ENCODE results near the gene DBP. TPM values are rescaled to one million over a fixed set of nuclear protein-coding genes. Genes with fewer than 3 reads are reported as not detected.
A peak's percentile ranks its signal among the peaks of the same experiment; 100 is the strongest.

The DBP gene
- total and polyA plus RNA-seq, 10 of the 15 experiments (the other 5 are each of a cell fraction or from before 2014, with no cell fraction given) = 2.0 to 10.6 (median 6.9) TPM

DNA sequence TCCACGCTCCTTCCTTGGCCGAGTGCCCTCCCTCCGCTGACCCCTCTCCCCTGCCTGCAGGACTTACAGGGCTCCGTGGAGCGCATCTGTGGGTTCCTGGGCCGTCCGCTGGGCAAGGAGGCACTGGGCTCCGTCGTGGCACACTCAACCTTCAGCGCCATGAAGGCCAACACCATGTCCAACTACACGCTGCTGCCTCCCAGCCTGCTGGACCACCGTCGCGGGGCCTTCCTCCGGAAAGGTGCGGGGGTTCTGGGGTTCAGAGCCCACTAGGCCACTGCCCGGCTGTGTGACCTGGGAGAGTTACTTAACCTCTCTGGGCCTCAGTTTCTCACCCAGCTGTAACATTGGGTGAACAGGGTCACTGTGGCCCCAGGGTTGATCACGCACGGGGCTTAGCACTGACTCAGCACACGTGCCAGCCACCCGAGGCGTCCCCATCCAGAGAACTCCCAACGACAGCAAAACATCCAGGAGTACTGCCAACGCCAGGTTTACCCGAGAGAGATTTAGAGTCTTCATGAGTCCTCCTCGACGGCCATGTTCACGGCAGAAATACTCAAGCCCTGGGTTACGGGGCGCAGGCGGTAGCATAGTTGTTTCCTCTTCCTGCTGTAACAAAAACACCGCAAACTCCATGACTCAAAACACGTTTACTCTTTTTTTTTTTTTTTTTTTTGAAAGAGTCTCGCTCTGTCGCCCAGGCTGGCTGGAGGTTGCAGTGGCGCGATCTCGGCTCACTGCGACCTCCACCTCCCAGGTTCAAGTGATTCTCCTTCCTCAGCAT lies 40.3 kb downstream of the DBP start (continued):
- TF ChIP-seq, protein P1, sequence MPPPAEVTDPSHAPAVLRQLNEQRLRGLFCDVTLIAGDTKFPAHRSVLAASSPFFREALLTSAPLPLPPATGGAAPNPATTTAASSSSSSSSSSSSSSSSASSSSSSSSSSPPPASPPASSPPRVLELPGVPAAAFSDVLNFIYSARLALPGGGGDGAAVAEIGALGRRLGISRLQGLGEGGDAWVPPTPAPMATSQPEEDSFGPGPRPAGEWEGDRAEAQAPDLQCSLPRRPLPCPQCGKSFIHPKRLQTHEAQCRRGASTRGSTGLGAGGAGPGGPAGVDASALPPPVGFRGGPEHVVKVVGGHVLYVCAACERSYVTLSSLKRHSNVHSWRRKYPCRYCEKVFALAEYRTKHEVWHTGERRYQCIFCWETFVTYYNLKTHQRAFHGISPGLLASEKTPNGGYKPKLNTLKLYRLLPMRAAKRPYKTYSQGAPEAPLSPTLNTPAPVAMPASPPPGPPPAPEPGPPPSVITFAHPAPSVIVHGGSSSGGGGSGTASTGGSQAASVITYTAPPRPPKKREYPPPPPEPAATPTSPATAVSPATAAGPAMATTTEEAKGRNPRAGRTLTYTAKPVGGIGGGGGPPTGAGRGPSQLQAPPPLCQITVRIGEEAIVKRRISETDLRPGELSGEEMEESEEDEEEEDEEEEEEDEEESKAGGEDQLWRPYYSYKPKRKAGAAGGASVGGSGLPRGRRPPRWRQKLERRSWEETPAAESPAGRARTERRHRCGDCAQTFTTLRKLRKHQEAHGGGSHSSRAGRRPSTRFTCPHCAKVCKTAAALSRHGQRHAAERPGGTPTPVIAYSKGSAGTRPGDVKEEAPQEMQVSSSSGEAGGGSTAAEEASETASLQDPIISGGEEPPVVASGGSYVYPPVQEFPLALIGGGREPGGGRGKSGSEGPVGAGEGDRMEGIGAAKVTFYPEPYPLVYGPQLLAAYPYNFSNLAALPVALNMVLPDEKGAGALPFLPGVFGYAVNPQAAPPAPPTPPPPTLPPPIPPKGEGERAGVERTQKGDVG (CRISPR knock-in tag; IDR thresholded peaks at IDR 0.05) = no peak
- TF ChIP-seq DPF2 (IDR thresholded peaks at IDR 0.05) (no peak), CBX5 (IDR thresholded peaks at IDR 0.05; ENCODE audit: low read depth) (no peak), YY1 (IDR thresholded peaks at IDR 0.05; ENCODE audit: low read depth, low read length) (peak; percentile 74), SMAD5 (IDR thresholded peaks at IDR 0.05; ENCODE audit: low read depth) (no peak), HDAC2 (IDR thresholded peaks at IDR 0.05) (no peak), NFYB (IDR thresholded peaks at IDR 0.05; ENCODE audit: insufficient read depth, low read depth, low read length) (no peak), EGR1 (IDR thresholded peaks at IDR 0.05; ENCODE audit: borderline replicate concordance in 1 of 2, low read depth in 2 of 2, low read length in 2 of 2) (no peak), MTA2 (IDR thresholded peaks at IDR 0.05; ENCODE audit: low read depth) (no peak)
- TF ChIP-seq, protein P2, sequence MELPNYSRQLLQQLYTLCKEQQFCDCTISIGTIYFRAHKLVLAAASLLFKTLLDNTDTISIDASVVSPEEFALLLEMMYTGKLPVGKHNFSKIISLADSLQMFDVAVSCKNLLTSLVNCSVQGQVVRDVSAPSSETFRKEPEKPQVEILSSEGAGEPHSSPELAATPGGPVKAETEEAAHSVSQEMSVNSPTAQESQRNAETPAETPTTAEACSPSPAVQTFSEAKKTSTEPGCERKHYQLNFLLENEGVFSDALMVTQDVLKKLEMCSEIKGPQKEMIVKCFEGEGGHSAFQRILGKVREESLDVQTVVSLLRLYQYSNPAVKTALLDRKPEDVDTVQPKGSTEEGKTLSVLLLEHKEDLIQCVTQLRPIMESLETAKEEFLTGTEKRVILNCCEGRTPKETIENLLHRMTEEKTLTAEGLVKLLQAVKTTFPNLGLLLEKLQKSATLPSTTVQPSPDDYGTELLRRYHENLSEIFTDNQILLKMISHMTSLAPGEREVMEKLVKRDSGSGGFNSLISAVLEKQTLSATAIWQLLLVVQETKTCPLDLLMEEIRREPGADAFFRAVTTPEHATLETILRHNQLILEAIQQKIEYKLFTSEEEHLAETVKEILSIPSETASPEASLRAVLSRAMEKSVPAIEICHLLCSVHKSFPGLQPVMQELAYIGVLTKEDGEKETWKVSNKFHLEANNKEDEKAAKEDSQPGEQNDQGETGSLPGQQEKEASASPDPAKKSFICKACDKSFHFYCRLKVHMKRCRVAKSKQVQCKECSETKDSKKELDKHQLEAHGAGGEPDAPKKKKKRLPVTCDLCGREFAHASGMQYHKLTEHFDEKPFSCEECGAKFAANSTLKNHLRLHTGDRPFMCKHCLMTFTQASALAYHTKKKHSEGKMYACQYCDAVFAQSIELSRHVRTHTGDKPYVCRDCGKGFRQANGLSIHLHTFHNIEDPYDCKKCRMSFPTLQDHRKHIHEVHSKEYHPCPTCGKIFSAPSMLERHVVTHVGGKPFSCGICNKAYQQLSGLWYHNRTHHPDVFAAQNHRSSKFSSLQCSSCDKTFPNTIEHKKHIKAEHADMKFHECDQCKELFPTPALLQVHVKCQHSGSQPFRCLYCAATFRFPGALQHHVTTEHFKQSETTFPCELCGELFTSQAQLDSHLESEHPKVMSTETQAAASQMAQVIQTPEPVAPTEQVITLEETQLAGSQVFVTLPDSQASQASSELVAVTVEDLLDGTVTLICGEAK (IDR thresholded peaks at IDR 0.05; ENCODE audit: borderline replicate concordance) = peak; percentile 21; the same call in 1 of the 2 replicates
